Measurements from ENCODE around the gene ENOX2.
"Not testable (repeated sequence)": the region's sequence is repeated elsewhere in the genome, so short reads cannot be mapped to it uniquely, and the experiment has no call there.

The ENOX2 gene

DNA sequence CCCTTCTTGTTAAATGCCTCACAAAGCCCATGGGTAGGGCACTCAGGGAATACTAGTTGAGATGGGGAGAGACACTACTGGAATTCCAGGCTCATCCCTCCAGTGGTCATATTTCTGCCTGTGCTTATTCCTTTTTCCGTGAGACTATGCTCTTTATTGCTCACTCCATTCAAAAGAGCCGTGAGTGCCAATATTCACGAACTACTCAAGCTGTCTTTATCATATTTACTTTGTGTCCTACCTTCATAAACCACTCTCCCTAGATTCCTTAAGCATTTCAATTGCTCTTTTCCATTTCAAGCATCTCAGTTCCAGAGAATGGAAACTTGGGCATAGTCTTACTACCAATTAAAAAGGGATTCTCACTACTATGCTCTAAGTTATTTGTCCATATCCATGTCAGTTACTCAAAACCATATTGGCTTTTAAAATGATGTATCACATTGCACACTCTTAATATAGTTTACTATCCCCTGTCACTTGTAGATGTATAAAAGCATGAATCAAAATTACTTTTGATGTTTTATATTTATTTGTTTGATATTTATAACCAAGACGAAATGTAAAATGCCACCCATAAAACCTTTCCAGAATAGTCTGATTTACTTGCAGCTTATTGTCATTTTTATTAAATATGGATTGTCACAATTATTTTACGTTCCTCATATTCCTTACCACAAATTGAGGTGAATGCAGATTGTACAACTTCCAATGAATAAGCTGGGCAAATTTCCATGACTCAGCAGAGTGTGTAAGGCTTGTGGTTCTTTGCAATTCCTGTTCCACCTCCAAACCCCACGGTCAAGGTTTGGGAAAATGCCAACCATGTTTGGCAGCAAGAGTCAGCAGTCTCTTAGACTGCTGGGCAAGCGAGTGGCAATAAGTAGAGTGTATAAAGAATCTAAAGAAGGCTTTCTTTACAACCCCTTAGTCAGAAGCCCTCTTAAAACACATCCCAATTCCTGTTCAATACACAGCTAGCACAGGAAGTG, 24.4 kb downstream of the ENOX2 start:
- no peak for DNase-seq

DNA sequence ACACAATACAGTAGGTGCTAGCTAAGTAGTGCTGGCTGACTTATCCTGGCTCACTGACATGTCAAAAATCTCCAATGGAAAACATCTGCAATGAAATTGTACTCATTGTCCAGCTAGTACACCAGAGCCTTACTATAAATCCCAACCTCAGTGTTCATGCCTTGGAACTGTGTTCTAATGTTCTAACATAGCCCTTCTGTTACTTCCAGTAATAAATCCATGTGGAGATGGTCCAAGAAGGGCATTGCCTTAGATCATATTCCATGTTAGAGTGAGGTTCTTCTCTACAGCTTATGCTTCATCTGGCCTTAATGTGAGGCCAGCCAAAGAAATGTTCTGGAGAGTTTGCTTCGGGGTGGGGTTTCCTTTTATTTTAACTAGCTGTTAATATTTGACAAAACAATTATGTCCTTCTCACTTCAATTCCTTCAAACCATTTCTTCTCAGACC, 25.1 kb downstream of the ENOX2 start:
- DNase-seq, result no peak

- no peak for DNase-seq
Observed at GRCh38 chrX:130876226-130876625, 26.8 kb downstream of the ENOX2 start.

DNA sequence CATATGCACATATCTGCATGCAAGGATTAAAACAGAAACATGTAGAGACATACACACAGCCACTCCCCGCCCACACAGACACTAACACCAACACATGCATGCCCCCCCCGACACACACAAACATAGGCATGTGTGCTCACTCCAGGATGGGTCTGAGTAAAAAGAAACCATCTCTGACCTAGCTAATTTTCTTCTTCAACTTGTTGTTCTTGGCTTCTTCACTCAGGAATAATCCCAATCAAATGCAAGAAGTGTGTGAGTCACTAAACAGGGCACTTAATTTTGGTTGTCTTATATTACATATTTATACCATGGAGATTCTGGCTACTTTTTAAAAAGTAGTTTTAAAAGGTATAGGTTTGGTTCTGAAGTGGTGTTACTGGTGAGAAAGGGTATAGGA, 28.3 kb downstream of the ENOX2 start:
- no peak for DNase-seq

GRCh38 chrX:130869239-130869638, 33.8 kb downstream of the ENOX2 start:
- DNase-seq, result no peak

DNA sequence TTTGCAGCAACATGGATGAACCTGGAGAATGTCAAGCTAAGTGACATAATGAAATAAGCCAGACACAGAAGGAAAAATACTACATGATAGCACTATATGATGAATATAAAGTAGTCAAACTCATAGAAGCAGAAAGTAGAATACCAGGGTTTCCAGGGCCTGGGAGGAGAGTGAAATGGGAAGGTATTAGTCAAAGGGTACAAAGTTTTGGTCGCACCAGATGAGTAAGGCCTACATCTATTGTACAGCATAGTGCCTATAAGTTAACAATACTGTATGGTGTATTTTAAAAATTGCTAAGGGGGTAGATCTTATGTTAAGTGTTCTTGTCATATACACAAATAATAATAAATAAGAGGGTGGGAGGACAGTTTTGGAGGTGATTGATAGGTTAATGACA, 41.5 kb downstream of the ENOX2 start:
- DNase-seq, result no peak

DNA sequence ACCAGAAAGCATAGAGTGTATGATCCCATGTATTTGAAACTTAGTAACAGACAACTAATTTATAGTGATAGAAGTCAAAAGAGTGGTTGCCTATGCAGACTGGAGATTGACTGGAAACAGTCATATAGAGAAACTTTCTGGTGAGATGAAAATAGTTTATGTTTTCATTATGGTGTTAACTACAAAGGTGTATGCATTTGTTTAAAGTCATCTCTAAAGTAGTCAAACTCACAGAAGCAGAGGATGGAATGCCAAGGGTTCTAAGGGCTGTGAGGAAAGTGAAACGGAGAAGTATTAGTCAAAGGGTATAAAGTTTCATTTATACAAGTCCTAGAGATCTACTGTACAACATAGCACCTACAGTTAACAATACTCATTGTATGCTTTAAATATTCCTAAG, 45.8 kb downstream of the ENOX2 start:
- DNase-seq, result no peak

- no peak for DNase-seq
Observed at GRCh38 chrX:130851569-130851968, 51.4 kb downstream of the ENOX2 start.

DNA sequence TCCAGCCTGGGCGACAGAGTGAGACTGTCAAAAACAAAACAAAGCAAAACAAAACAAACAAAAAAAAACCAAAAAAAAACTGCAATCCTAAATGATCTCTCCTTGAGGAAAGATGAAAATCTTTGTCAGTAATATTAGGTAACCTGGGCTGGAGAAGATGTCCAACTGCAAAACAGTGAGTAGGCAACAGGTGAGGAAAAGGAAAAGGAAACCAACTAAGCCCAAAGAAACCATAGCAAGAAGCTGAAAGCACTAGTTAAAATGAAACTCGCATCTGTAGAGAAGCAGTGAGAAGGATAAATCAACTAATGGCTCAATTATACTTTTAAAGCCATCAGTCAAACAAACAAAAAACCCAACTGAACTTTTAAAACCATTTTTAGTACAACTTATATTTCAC, 54.2 kb downstream of the ENOX2 start:
- DNase-seq, result no peak

- no peak for DNase-seq
Observed at GRCh38 chrX:130846746-130847145, 56.3 kb downstream of the ENOX2 start.

GRCh38 chrX:130841776-130842175, 61.2 kb downstream of the ENOX2 start:
- no peak for DNase-seq

- DNase-seq, result no peak
Observed at GRCh38 chrX:130840345-130840744, 62.7 kb downstream of the ENOX2 start.

DNA sequence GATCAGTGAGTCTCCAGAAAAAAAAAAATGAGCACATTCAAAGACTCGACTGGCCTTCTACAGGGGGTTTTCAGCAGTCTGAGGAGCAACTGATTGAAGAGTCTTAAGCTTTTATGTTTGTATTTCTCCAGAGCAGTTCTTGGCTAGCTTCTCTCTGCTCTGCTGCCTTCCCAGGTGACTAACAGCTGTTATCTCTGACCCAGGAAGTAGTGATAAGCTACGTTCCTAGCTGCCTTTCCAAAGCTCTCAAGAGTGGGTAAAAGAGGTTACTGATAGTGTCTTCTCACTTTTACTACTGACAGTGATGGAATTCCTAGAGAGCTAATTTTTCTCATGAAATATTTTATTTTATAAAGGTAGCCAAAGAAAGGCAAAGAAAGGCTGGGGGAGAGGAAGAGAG, 66.6 kb downstream of the ENOX2 start:
- DNase-seq, result no peak

GRCh38 chrX:130834830-130835229, 68.2 kb downstream of the ENOX2 start:
- no peak for DNase-seq

- DNase-seq, result no peak
Observed at GRCh38 chrX:130834149-130834548, 68.9 kb downstream of the ENOX2 start.

DNA sequence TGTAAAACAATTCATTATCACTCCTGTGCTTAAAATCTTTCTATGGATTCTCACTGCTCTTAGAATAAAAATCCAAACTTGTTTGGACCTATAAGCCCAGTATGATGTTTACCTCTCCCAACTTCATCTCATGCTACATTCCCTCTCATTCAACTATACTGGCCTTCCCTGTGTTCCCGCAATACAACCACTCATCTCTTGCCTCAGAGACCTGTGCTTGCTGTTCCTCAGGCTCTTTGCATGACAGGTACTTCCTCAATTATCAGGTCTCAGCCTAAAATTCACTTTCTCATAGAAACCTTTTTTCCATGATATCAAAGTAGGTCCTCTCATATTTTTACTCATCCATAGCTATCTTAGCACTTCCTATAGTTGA, 71.7 kb downstream of the ENOX2 start:
- DNase-seq, result no peak

- DNase-seq, result no peak
Observed at GRCh38 chrX:130830599-130831346, 72.2 kb downstream of the ENOX2 start.

DNA sequence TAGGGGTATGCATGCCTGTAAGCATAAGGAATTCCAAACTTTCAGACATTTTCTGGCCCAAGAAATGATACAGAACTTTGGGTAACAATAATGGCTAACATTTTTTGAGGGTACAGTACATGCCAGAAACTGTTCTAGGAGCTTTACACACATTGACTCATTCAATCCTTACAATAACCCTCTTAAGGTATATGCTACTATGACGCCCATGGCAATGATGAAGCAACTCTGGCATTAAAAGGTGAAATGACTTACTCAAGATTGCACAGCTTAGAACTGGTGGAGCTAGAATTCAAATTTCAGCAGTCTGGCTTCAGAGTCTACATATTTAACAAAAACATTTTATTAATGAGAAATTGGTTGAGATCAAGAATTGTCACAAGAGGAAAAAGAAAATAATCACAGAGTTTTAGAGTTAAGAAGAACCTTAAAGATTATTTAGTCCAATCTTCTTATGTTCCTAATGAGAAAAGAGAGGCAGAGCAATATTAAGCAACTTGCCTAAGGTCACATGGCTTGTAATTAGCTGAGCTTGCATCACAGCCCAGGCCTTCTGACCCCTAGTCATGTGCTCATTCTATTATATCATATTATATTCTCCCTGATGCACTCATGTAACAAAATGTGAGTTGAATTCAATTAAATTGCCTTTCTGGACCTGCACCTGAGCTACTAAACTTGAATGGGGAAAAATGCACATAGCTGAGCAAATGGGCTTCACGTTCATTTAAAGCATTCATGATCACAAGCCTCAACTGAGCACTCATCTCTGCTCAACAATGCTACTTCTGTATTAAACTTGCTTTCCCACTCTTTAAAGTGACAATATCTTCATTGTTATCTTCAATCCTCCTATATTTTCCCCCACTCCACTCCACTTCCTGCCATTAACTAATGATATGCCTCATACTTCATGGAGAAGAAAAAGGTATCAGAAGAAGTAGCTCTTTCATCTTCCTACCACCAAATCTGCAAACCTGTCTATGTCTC, 73.2 kb downstream of the ENOX2 start:
- DNase-seq, result no peak

GRCh38 chrX:130828641-130829040, 74.4 kb downstream of the ENOX2 start:
- no peak for DNase-seq

DNA sequence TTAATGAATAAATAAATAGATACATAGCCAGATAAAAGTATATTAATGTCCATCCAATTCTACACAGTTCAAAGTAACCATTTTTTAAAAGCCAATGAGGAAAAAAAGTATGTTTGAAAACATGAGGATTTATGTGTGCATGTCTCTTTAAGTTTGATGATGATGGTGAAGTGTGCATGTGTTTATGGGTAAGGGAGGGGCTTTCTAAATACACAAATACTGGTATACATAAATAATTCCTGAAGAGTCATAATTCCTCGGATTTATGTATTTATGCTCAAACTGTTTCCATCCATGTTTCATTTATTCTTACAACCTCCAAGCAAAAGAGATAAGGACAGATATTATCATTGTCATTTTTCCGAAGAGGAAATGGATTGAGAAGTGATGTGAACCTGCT, 75.4 kb downstream of the ENOX2 start:
- DNase-seq, result no peak

DNA sequence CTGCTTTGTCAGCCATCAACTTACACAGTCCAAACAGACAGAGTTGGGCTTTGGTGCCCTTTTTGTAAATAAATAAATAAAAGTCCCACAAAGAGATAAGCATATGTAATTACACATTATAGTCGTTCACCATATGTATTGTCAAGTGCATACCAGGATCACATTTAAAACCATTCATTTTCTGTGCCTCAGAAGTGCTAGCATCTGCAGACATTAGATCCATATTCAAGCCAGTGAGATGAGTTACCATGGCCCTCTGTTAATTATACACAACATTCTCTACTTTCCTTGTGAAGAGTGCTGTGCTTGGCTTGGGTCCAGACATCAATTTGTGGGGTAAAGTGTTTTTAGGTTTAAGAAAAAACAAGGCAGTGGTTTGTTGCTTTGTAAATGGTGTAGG, 76.8 kb downstream of the ENOX2 start:
- no peak for DNase-seq

DNA sequence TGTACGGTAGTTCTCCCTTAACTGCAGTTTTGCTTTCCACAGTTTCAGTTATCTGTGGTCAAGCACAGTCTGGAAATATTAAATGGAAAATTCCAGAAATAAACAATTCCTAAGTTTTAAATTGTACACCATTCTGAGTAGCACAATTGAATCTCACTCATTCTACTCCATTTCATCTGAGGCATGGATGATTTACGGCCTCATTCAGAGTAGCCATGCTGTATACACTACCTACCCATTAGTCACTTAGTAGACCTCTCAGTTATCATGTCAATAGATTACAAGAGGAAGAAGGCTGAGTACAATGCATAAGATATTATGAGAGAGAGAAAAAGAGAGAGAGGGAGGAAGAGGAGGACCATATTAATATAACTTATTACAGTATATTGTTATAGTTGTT, 77.5 kb downstream of the ENOX2 start:
- no peak for DNase-seq

GRCh38 chrX:130819367-130819766, 83.6 kb downstream of the ENOX2 start:
- not testable (repeated sequence) for DNase-seq
